Measurements from ENCODE around the gene NRG2. TPM values are rescaled to one million over a fixed set of nuclear protein-coding genes. Genes with fewer than 3 reads are reported as not detected.

Gene NRG2
- 1 to 10 TPM in 3 of 4 donors, under 1 TPM in 1; 0.66 to 4.9 (median 2.5) TPM for total RNA-seq

GRCh38 chr5:140042643-140043507 lies at the start of gene NRG2:
Gene NRG2, minus strand, starts transcription at chr5:140043299.
- Histone ChIP-seq H3K9me3 (no peaks in the 10 kb centered on the region), H3K27ac (peak within 1 kb of the TSS in 3 of 4 donors; percentile 61 to 71 (median 68)), H3K36me3 (no peaks in the 10 kb centered on the region), H3K4me1 (peaks cover 11 to 49% (median 18%) of the 10 kb centered on the region in 3 donors), H3K4me3 (peak within 1 kb of the TSS; percentile 38 to 68 (median 53)), H3K27me3 (peaks cover 0 to 63% (median 3%) of the 10 kb centered on the region in 4 donors)
- DNase-seq, result no peak
- TF ChIP-seq, protein P1, sequence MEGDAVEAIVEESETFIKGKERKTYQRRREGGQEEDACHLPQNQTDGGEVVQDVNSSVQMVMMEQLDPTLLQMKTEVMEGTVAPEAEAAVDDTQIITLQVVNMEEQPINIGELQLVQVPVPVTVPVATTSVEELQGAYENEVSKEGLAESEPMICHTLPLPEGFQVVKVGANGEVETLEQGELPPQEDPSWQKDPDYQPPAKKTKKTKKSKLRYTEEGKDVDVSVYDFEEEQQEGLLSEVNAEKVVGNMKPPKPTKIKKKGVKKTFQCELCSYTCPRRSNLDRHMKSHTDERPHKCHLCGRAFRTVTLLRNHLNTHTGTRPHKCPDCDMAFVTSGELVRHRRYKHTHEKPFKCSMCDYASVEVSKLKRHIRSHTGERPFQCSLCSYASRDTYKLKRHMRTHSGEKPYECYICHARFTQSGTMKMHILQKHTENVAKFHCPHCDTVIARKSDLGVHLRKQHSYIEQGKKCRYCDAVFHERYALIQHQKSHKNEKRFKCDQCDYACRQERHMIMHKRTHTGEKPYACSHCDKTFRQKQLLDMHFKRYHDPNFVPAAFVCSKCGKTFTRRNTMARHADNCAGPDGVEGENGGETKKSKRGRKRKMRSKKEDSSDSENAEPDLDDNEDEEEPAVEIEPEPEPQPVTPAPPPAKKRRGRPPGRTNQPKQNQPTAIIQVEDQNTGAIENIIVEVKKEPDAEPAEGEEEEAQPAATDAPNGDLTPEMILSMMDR (IDR thresholded peaks at IDR 0.05), result peak in 3 of 6 experiments; percentile 25 to 46 (median 31)
- TF ChIP-seq POLR2A (IDR thresholded peaks at IDR 0.05), result no peak
- intact Hi-C loops (cut with DNase I), result no loop called here
- WGBS, 2 donors, result no CpG with 5 or more reads among the region's 82 CpGs

DNA sequence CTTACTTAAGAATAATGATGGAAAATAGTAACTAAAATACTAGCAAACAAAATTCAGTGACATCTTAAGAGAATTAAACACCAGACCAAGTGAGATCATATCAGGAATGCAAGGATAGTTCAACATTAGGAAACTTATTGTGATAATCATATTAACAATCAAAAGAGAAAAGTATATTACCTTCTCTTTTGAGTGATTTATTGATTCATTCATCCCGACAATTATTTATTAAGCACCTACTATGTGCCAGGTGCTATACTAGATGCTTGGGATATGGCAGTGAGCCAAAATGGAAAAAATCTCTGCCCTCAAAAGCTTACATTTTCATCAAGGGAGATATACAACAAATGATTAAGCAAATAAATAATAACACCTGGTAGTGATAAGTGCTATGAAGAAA lies 47.2 kb upstream of the NRG2 start:
- Histone ChIP-seq H3K27ac (no peak overlapping the region), H3K27me3 (peaks cover 0 to 9% (median 0%) of the 10 kb centered on the region in 4 donors), H3K9me3 (peaks cover 0 to 14% (median 11%) of the 10 kb centered on the region in 3 donors), H3K36me3 (no peaks in the 10 kb centered on the region), H3K4me1 (no peaks in the 10 kb centered on the region), H3K4me3 (no peak overlapping the region)
- 82 to 89% methylated on average over 1 of the region's 1 CpG for WGBS, 2 donors
- no peak for DNase-seq
- TF ChIP-seq POLR2A (IDR thresholded peaks at IDR 0.05), result no peak
- TF ChIP-seq, protein P1 (IDR thresholded peaks at IDR 0.05), result no peak
- intact Hi-C loops (cut with DNase I), result no loop called here

GRCh38 chr5:140084541-140084940 lies 41.4 kb upstream of the NRG2 start:
- Histone ChIP-seq H3K27ac (no peak overlapping the region), H3K4me1 (no peaks in the 10 kb centered on the region), H3K36me3 (no peaks in the 10 kb centered on the region), H3K9me3 (peaks cover 0 to under 1% (median 0%) of the 10 kb centered on the region in 3 donors), H3K27me3 (peaks cover 0 to 7% (median 0%) of the 10 kb centered on the region in 4 donors), H3K4me3 (no peak overlapping the region)
- TF ChIP-seq, protein P1 (IDR thresholded peaks at IDR 0.05), result no peak
- TF ChIP-seq POLR2A (IDR thresholded peaks at IDR 0.05), result no peak
- no peak for DNase-seq
- 18 to 23% methylated on average over 4 of the region's 4 CpGs for WGBS, 2 donors
- intact Hi-C loops (cut with DNase I), result no loop called here

DNA sequence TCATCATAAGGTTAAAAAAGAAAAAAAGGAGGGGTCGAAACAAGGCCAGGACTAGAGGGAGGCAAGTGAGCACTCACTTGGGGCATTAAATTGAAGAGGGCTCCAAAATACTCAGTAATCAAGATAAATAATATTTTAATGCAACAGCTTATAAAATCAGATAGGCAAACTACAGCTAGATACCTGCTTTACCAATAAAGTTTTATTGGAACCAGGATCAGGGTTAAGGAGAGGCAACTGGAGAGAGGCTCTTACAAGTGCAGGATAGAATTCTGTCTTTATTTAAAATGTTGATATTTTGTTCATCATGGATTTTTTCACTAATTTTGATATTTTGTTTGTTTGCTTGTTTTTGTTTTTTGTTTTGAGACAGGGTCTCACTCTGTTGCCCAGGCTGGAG lies 40.6 kb upstream of the NRG2 start:
- 83 to 91% methylated on average over 1 of the region's 1 CpG for WGBS, 2 donors
- no peaks in the 10 kb centered on the region for H3K9me3 ChIP-seq
- no peaks in the 10 kb centered on the region for H3K4me1 ChIP-seq
- TF ChIP-seq, protein P1 (IDR thresholded peaks at IDR 0.05), result no peak
- no peak for TF ChIP-seq POLR2A (IDR thresholded peaks at IDR 0.05)
- intact Hi-C loops (cut with DNase I), result no loop called here
- H3K27me3 ChIP-seq, result peaks cover 0 to 9% (median 0%) of the 10 kb centered on the region in 4 donors
- H3K27ac ChIP-seq, result no peak overlapping the region
- no peaks in the 10 kb centered on the region for H3K36me3 ChIP-seq
- H3K4me3 ChIP-seq, result no peak overlapping the region
- DNase-seq, result no peak

DNA sequence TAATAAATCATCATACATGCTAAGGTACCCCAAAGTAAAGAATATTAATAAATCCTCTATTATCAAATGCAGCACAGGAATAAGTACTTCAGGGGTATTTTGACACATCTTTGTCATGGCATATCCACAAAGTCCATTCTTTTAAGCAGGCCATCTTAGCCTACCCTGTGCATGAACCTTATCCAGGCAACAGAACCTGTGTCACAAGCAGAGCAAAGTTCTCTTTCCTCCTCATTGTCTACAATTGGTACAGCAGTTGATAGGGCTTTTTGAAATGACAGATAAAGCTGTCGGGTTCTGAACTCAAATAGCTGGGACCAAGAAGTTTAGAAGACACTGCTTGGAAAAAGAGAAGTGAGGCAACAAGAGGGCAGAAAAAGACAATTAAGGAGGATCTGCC lies 40.0 kb upstream of the NRG2 start:
- H3K9me3 ChIP-seq, result no peaks in the 10 kb centered on the region
- no peak overlapping the region for H3K27ac ChIP-seq
- intact Hi-C loops (cut with DNase I), result no loop called here
- no peak overlapping the region for H3K4me3 ChIP-seq
- H3K4me1 ChIP-seq, result no peaks in the 10 kb centered on the region
- DNase-seq, result no peak
- no peaks in the 10 kb centered on the region for H3K36me3 ChIP-seq
- WGBS, 2 donors, result 69 to 91% methylated on average over 1 of the region's 1 CpG
- H3K27me3 ChIP-seq, result peaks cover 0 to 11% (median 0%) of the 10 kb centered on the region in 4 donors
- no peak for TF ChIP-seq POLR2A (IDR thresholded peaks at IDR 0.05)
- TF ChIP-seq, protein P1 (IDR thresholded peaks at IDR 0.05), result no peak

Measured in esophagus squamous epithelium (tissue), 5 donors.